Liver (tissue), 9 donors: ENCODE results near the gene P2RX7. TPM values are rescaled to one million over a fixed set of nuclear protein-coding genes. Genes with fewer than 3 reads are reported as not detected.

Source experiments
- DNase-seq: peaks from one replicate; pipeline ENCODE4 v3.0.0-alpha.2; 2017; ENCODE audit warnings: low spot score
- H3K27ac ChIP-seq, 2 donors: one replicate each; pipeline ENCODE4 v1.7.0; 2013; ENCODE audit warnings: inconsistent platforms in 2 of 2, low read length in 2 of 2, control low read depth in 1 of 2, low read depth in 1 of 2, mild to moderate bottlenecking in 1 of 2
- H3K27me3 ChIP-seq, 4 donors: one replicate each; pipeline versions ENCODE4 v1.6.1 to v1.7.0; 2013; ENCODE audit warnings: low read length in 3 of 4, inconsistent platforms in 1 of 4, mild to moderate bottlenecking in 1 of 4, moderate library complexity in 1 of 4; ENCODE audit not compliant: control insufficient read depth in 4 of 4, insufficient read depth in 4 of 4
- H3K36me3 ChIP-seq, 4 donors: one replicate each; pipeline versions ENCODE4 v1.6.1 to v1.7.0; 2013; ENCODE audit warnings: low read length in 3 of 4, mild to moderate bottlenecking in 3 of 4, low read depth in 1 of 4, moderate library complexity in 1 of 4; ENCODE audit not compliant: control insufficient read depth in 4 of 4, insufficient read depth in 3 of 4
- H3K4me1 ChIP-seq, 4 donors: one replicate each; pipeline versions ENCODE4 v1.6.1 to v1.7.0; 2013; ENCODE audit warnings: low read length in 3 of 4, mild to moderate bottlenecking in 3 of 4, moderate library complexity in 1 of 4; ENCODE audit not compliant: control insufficient read depth in 4 of 4, insufficient read depth in 4 of 4
- H3K4me3 ChIP-seq, 3 donors: one replicate each; pipeline versions ENCODE4 v1.6.1 to v1.7.0; 2013; ENCODE audit warnings: low read length in 3 of 3, control low read depth in 1 of 3, low read depth in 1 of 3, mild to moderate bottlenecking in 1 of 3
- H3K9ac ChIP-seq, 2 donors: one replicate each; pipeline ENCODE4 v1.7.0; 2013; ENCODE audit warnings: low read length in 2 of 2, mild to moderate bottlenecking in 2 of 2, moderate library complexity in 2 of 2, control low read depth in 1 of 2, low read depth in 1 of 2
- H3K9me3 ChIP-seq, 4 donors: one replicate each; pipeline versions ENCODE4 v1.6.1 to v1.7.0; 2013; ENCODE audit warnings: low read length in 3 of 4; ENCODE audit not compliant: control insufficient read depth in 4 of 4
- EGR1 ChIP-seq, 2 donors: IDR thresholded peaks; 2 replicates each; pipeline ENCODE4 v1.6.1; 2016 to 2018; ENCODE audit warnings: antibody characterized with exemption in 2 of 2, low read depth in 2 of 2
- FOXA1 ChIP-seq: IDR thresholded peaks from 2 replicates; pipeline ENCODE4 v1.6.1; 2016; ENCODE audit warnings: antibody characterized with exemption
- FOXA2 ChIP-seq: IDR thresholded peaks from 2 replicates; pipeline ENCODE4 v1.6.1; 2016; ENCODE audit warnings: antibody characterized with exemption
- GABPA ChIP-seq, 2 donors: IDR thresholded peaks in 1 of 2; conservative IDR thresholded peaks in 1 of 2; 2 replicates each; pipeline ENCODE4 v1.6.1; 2016; ENCODE audit warnings: antibody characterized with exemption in 2 of 2, mild to moderate bottlenecking in 1 of 2, moderate library complexity in 1 of 2
- HNF4A ChIP-seq, 2 donors: conservative IDR thresholded peaks; 2 replicates each; pipeline ENCODE4 v1.6.1; 2016; ENCODE audit warnings: antibody characterized with exemption in 2 of 2, mild to moderate bottlenecking in 2 of 2
- HNF4G ChIP-seq: IDR thresholded peaks from 2 replicates; pipeline ENCODE4 v1.6.1; 2016; ENCODE audit warnings: antibody characterized with exemption
- JUND ChIP-seq, 2 donors: IDR thresholded peaks; 2 replicates each; pipeline ENCODE4 v1.6.1; 2016; ENCODE audit warnings: antibody characterized with exemption in 2 of 2
- NR2F2 ChIP-seq: IDR thresholded peaks from 2 replicates; pipeline ENCODE4 v1.6.1; 2016; ENCODE audit warnings: antibody characterized with exemption
- RAD21 ChIP-seq, 2 donors: IDR thresholded peaks; 2 replicates each; pipeline ENCODE4 v1.6.1; 2016; ENCODE audit warnings: antibody characterized with exemption in 2 of 2, mild to moderate bottlenecking in 2 of 2
- REST ChIP-seq: IDR thresholded peaks from 2 replicates; pipeline ENCODE4 v1.6.1; 2016; ENCODE audit warnings: antibody characterized with exemption, mild to moderate bottlenecking
- RXRA ChIP-seq, 2 donors: IDR thresholded peaks; 2 replicates each; pipeline ENCODE4 v1.6.1; 2017 to 2018; ENCODE audit warnings: antibody characterized with exemption in 2 of 2, mild to moderate bottlenecking in 1 of 2
- SP1 ChIP-seq: IDR thresholded peaks from 2 replicates; pipeline ENCODE4 v1.6.1; 2018; ENCODE audit warnings: antibody characterized with exemption, mild to moderate bottlenecking
- TAF1 ChIP-seq: conservative IDR thresholded peaks from 2 replicates; pipeline ENCODE4 v1.6.1; 2016; ENCODE audit warnings: antibody characterized with exemption, mild to moderate bottlenecking
- YY1 ChIP-seq: IDR thresholded peaks from 2 replicates; pipeline ENCODE4 v1.6.1; 2016; ENCODE audit warnings: antibody characterized with exemption, mild to moderate bottlenecking
- WGBS: extraction: QIAGEN DNeasy Blood & Tissue Kit; methylation state at CpG from one replicate; pipeline ENCODE4 v1.1.7; 2013; 5-methylcytosine and 5-hydroxymethylcytosine counted together
- polyA plus RNA-seq, 2 donors: library from polyadenylated mRNA; stranded (reverse) in 1 of 2; unstranded in 1 of 2; fragments of 200-250 nt in 1 of 2; fragments of >200 nt in 1 of 2; fragmentation: Nextera tagmentation in 1 of 2; extraction: Ambion mirVana in 1 of 2; gene quantifications; one replicate each; pipeline versions ENCODE4 v1.2.1 to v1.2.3, GENCODE V29; 2013 to 2015
- total RNA-seq, 2 donors: library from RNA; depleted of rRNA; stranded (reverse); fragments of >200 nt; gene quantifications; one replicate each; pipeline ENCODE4 v1.2.3, GENCODE V29; 2014
- TF ChIP-seq, protein P1 (sequence below): IDR thresholded peaks from 2 replicates; pipeline ENCODE4 v1.6.1; 2016; ENCODE audit warnings: antibody characterized with exemption
- TF ChIP-seq, protein P2 (sequence below): IDR thresholded peaks from 2 replicates; pipeline ENCODE4 v1.6.1; 2016; ENCODE audit warnings: antibody characterized with exemption
- TF ChIP-seq, protein P3 (sequence below): fragments of 150-350 bp; IDR thresholded peaks from 2 replicates; pipeline ENCODE4 v1.5.1; 2017; ENCODE audit warnings: improper control_type of control experiment, low read depth, low read length; ENCODE audit not compliant: missing input control
- TF ChIP-seq, protein P4 (sequence below): IDR thresholded peaks from 2 replicates; pipeline ENCODE4 v1.6.1; 2016; ENCODE audit warnings: antibody characterized with exemption
- donor health status: healthy.
- donor health status: healthy.
- donor health status: healthy.
- donor health status: healthy.
- donor health status: healthy.

The P2RX7 gene
- total and polyA plus RNA-seq, 4 donors: 1.2 to 3.2 (median 2.2) TPM

DNA sequence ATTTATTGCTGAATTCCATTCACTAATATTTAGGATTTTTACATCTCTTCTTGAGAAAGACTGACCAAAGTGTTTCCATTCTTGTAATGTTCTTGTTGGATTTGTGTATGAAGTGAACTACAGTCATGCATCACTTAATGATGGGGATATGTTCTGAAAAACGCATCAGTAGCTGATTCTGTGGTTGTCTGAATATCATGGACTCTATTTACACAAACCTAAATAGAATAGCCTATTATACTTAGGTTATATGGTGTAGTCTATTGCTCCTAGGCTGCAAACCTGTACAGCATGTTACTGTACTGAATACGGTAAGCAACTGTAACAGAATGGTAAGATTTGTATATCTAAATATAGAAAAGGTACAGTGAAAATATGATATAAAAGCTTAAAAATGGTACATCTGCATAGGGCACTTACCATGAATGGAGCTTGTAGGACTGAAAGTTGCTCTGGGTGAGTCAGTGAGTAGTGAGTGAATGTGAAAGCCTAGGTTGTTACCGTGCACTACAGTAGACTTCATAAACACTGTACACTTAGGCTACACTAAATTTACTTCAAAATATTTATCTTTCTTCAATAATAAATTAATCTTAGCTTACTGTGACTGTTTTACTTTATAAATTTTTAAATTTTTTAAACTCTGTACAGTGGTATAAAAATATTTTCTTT, 49.7 kb downstream of the P2RX7 start:
- Histone ChIP-seq H3K9me3 (no peaks in the 10 kb centered on the region), H3K9ac (no peak overlapping the region), H3K4me3 (no peak overlapping the region), H3K27ac (no peak overlapping the region), H3K27me3 (no peaks in the 10 kb centered on the region), H3K36me3 (peaks cover 0 to 24% (median 10%) of the 10 kb centered on the region in 4 donors), H3K4me1 (no peaks in the 10 kb centered on the region)
- 96% methylated on average over 3 of the region's 3 CpGs for WGBS
- TF ChIP-seq EGR1 (IDR thresholded peaks at IDR 0.05; ENCODE audit: low read depth in 2 of 2): no peak
- TF ChIP-seq GABPA (IDR thresholded peaks at IDR 0.05 in 1 of 2, conservative IDR thresholded peaks at IDR 0.05 in 1 of 2): no peak
- no peak for TF ChIP-seq TAF1
- no peak for TF ChIP-seq JUND (IDR thresholded peaks at IDR 0.05)
- TF ChIP-seq, protein P1, sequence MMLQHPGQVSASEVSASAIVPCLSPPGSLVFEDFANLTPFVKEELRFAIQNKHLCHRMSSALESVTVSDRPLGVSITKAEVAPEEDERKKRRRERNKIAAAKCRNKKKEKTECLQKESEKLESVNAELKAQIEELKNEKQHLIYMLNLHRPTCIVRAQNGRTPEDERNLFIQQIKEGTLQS: no peak
- TF ChIP-seq, protein P2, sequence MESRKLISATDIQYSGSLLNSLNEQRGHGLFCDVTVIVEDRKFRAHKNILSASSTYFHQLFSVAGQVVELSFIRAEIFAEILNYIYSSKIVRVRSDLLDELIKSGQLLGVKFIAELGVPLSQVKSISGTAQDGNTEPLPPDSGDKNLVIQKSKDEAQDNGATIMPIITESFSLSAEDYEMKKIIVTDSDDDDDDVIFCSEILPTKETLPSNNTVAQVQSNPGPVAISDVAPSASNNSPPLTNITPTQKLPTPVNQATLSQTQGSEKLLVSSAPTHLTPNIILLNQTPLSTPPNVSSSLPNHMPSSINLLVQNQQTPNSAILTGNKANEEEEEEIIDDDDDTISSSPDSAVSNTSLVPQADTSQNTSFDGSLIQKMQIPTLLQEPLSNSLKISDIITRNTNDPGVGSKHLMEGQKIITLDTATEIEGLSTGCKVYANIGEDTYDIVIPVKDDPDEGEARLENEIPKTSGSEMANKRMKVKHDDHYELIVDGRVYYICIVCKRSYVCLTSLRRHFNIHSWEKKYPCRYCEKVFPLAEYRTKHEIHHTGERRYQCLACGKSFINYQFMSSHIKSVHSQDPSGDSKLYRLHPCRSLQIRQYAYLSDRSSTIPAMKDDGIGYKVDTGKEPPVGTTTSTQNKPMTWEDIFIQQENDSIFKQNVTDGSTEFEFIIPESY: no peak
- no peak for TF ChIP-seq HNF4G
- no peak for TF ChIP-seq REST
- TF ChIP-seq HNF4A (conservative IDR thresholded peaks at IDR 0.05): no peak
- no peak for TF ChIP-seq RAD21 (IDR thresholded peaks at IDR 0.05)
- TF ChIP-seq NR2F2: no peak
- TF ChIP-seq SP1: no peak
- no peak for TF ChIP-seq FOXA2
- TF ChIP-seq, protein P3, sequence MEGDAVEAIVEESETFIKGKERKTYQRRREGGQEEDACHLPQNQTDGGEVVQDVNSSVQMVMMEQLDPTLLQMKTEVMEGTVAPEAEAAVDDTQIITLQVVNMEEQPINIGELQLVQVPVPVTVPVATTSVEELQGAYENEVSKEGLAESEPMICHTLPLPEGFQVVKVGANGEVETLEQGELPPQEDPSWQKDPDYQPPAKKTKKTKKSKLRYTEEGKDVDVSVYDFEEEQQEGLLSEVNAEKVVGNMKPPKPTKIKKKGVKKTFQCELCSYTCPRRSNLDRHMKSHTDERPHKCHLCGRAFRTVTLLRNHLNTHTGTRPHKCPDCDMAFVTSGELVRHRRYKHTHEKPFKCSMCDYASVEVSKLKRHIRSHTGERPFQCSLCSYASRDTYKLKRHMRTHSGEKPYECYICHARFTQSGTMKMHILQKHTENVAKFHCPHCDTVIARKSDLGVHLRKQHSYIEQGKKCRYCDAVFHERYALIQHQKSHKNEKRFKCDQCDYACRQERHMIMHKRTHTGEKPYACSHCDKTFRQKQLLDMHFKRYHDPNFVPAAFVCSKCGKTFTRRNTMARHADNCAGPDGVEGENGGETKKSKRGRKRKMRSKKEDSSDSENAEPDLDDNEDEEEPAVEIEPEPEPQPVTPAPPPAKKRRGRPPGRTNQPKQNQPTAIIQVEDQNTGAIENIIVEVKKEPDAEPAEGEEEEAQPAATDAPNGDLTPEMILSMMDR: no peak
- TF ChIP-seq YY1: no peak
- no peak for TF ChIP-seq FOXA1
- no peak for TF ChIP-seq RXRA (IDR thresholded peaks at IDR 0.05)
- TF ChIP-seq, protein P4, sequence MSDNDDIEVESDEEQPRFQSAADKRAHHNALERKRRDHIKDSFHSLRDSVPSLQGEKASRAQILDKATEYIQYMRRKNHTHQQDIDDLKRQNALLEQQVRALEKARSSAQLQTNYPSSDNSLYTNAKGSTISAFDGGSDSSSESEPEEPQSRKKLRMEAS: no peak
- no peak for DNase-seq
